Heart left ventricle (tissue), 16 donors: ENCODE data around the gene CNOT1. TPM values are rescaled to one million over a fixed set of nuclear protein-coding genes. Genes with fewer than 3 reads are reported as not detected.
A peak's percentile ranks its signal among the peaks of the same experiment; 100 is the strongest.

ENCODE experiments used
- ATAC-seq, 4 donors: fragments of 200-7000 bp; cut with Tn5 transposase; one replicate each; pipeline ENCODE4 v1.9.1; 2020 to 2022; ENCODE audit warnings: moderate library complexity in 4 of 4, mild to moderate bottlenecking in 3 of 4, moderate number of reproducible peaks in 1 of 4
- DNase-seq, 5 donors: peaks; one replicate each; pipeline ENCODE4 v3.0.0-alpha.2; 2020
- H3K27ac ChIP-seq, 12 donors: fragments of 200-600 bp; sonication (generic) in 4 of 12; one replicate each; pipeline versions ENCODE4 v1.5.0 to v1.8.0; 2016 to 2022; ENCODE audit warnings: mild to moderate bottlenecking in 2 of 12
- H3K27me3 ChIP-seq, 9 donors: fragments of 200-600 bp; sonication (generic) in 2 of 9; one replicate each; pipeline versions ENCODE4 v1.5.1 to v1.8.0; 2016 to 2022; ENCODE audit warnings: mild to moderate bottlenecking in 3 of 9
- H3K36me3 ChIP-seq, 9 donors: fragments of 200-600 bp; sonication (generic) in 2 of 9; one replicate each; pipeline versions ENCODE4 v1.5.0 to v1.8.0; 2018 to 2022; ENCODE audit warnings: mild to moderate bottlenecking in 2 of 9
- H3K4me1 ChIP-seq, 12 donors: fragments of 200-600 bp; sonication (generic) in 4 of 12; one replicate each; pipeline versions ENCODE4 v1.5.0 to v1.8.0; 2016 to 2022; ENCODE audit warnings: mild to moderate bottlenecking in 3 of 12
- H3K4me3 ChIP-seq, 12 donors: fragments of 200-600 bp; sonication (generic) in 4 of 12; one replicate each; pipeline versions ENCODE4 v1.5.0 to v1.8.0; 2017 to 2022; ENCODE audit warnings: mild to moderate bottlenecking in 9 of 12, moderate library complexity in 4 of 12
- H3K9me3 ChIP-seq, 12 donors: fragments of 200-600 bp; sonication (generic) in 4 of 12; one replicate each; pipeline versions ENCODE4 v1.5.0 to v1.8.0; 2016 to 2022; ENCODE audit warnings: mild to moderate bottlenecking in 1 of 12
- CTCF ChIP-seq, 12 donors: fragments of 200-600 bp; sonication (generic) in 4 of 12; IDR thresholded peaks; one replicate each; pipeline versions ENCODE4 v1.5.0 to v1.8.0; 2018 to 2022; ENCODE audit warnings: antibody characterized with exemption in 12 of 12, mild to moderate bottlenecking in 5 of 12
- POLR2A ChIP-seq, 2 donors: fragments of 450-650 bp; IDR thresholded peaks; one replicate each; pipeline ENCODE4 v1.6.1; 2017; ENCODE audit warnings: antibody characterized with exemption in 2 of 2, mild to moderate bottlenecking in 2 of 2, moderate library complexity in 2 of 2
- WGBS, 4 donors: extraction: QIAGEN DNeasy Blood & Tissue Kit in 2 of 4; methylation state at CpG; one replicate each; pipeline versions ENCODE4 v1.1.5 to v1.1.7; 2013 to 2018; 5-methylcytosine and 5-hydroxymethylcytosine counted together
- intact Hi-C, 10 donors: fragments of 100-400 bp; cut with DNase I; formaldehyde crosslinking; loops; one replicate each; pipeline versions ENCODE4 v1.11.1 to v1.14.2; 2022
- polyA plus RNA-seq, 2 donors: library from polyadenylated mRNA; stranded (reverse); fragments of 200-250 nt; gene quantifications; one replicate each; pipeline ENCODE4 v1.2.3, GENCODE V29; 2013
- total RNA-seq, 9 donors: library from RNA; depleted of rRNA in 2 of 9; stranded (reverse); fragments of >200 nt in 2 of 9; fragmentation: NEBNext Ultra II Directional in 3 of 9; extraction: Animal tissue kit (Norgen Biotek cat#: 25700) in 3 of 9; gene quantifications; one replicate each; pipeline versions ENCODE4 v1.1.0 to v1.2.4, GENCODE V29; 2016 to 2023
- donor health status: ischemic (EF 13 %, LVEDD 7.1; RV severe dilation, severe dysfunction).
- donor health status: healthy with polysubstance abuse.
- donor health status: DM: no; HTN: yes; CAD: no.
- donor health status: DM: no; HTN: no; CAD: no.
- donor health status: ischemic (EF 25% LVEDD 6.9; RV normal size, moderate dysfunction).
- donor health status: ischemic (EF 25% LVEDD 5.7; RV mildly dilated, moderate dysfunction).
- donor health status: healthy.
- donor health status: DM: yes; HTN: yes; CAD: no.
- donor health status: ischemic (EF 35%, LVEDD 5.7; RV mildly dilated, moderate dysfunction).
- donor health status: nonischemic (EF 11% LVEDD 7.7; RV severe dilation, severe dysfunction).
- donor health status: DM: yes; HTN: yes; CAD: no.
- donor health status: PGD.
- donor health status: ischemic (EF 29% LVEDD 5.4; RV normal size, mild dysfunction).
- donor health status: nonischemic (EF 23%, LVEDD 6.1; RV moderate dilation, normal function).

CNOT1 gene
- total and polyA plus RNA-seq, 11 donors = 21.2 to 110 (median 81.1) TPM

- Histone ChIP-seq H3K27me3 (no peaks in the 10 kb centered on the region), H3K27ac (no peak overlapping the region), H3K4me3 (no peak overlapping the region), H3K4me1 (peaks cover 0 to 17% (median 9%) of the 10 kb centered on the region in 12 donors), H3K36me3 (peaks cover 4 to 84% (median 81%) of the 10 kb centered on the region in 9 donors), H3K9me3 (no peaks in the 10 kb centered on the region)
- DNase-seq (no peak), ATAC-seq (no peak)
- intact Hi-C loops = loop anchor here in 8 of 10 donors (5.0 to 10.0 kb wide), 8 partner anchors 53 to 235 kb away; partner anchors contain the start of gene CNOT1 (in 4 of the 8)
- TF ChIP-seq POLR2A (IDR thresholded peaks at IDR 0.05) (no peak), CTCF (IDR thresholded peaks at IDR 0.05) (no peak)
Measured at GRCh38 chr16:58519707-58520106, 109.9 kb downstream of the CNOT1 start.

GRCh38 chr16:58518980-58519368 is 110.7 kb downstream of the CNOT1 start:
- Histone ChIP-seq H3K9me3 (no peaks in the 10 kb centered on the region), H3K4me3 (no peak overlapping the region), H3K36me3 (peaks cover 4 to 77% (median 74%) of the 10 kb centered on the region in 9 donors), H3K27ac (no peak overlapping the region), H3K4me1 (peaks cover 0 to 21% (median 15%) of the 10 kb centered on the region in 12 donors), H3K27me3 (no peaks in the 10 kb centered on the region)
- ATAC-seq (no peak), DNase-seq (no peak)
- 77 to 96% (median 84%) methylated on average over 1 of the region's 1 CpG for WGBS, 4 donors
- intact Hi-C loops = loop anchor here in 7 of 10 donors (5.0 to 10.0 kb wide), 6 partner anchors 106 to 236 kb away; partner anchors contain the start of gene CNOT1 (in 4 of the 7)
- TF ChIP-seq POLR2A (IDR thresholded peaks at IDR 0.05) (no peak), CTCF (IDR thresholded peaks at IDR 0.05) (no peak)

- H3K36me3 ChIP-seq = peaks cover 4 to 74% (median 67%) of the 10 kb centered on the region in 9 donors
- H3K27me3 ChIP-seq = no peaks in the 10 kb centered on the region
- ATAC-seq = no peak
- H3K4me1 ChIP-seq = peaks cover 0 to 21% (median 15%) of the 10 kb centered on the region in 12 donors
- WGBS, 4 donors = 67 to 73% (median 71%) methylated on average over 8 of the region's 8 CpGs
- TF ChIP-seq POLR2A (IDR thresholded peaks at IDR 0.05) (no peak), CTCF (IDR thresholded peaks at IDR 0.05) (no peak)
- H3K27ac ChIP-seq = no peak overlapping the region
- no peaks in the 10 kb centered on the region for H3K9me3 ChIP-seq
- no peak for DNase-seq
- intact Hi-C loops = loop anchor here in 7 of 10 donors (5.0 to 10.0 kb wide), 6 partner anchors 106 to 236 kb away; partner anchors contain the start of gene CNOT1 (in 4 of the 7)
- H3K4me3 ChIP-seq = no peak overlapping the region
Measured at GRCh38 chr16:58518083-58518979, 111.3 kb downstream of the CNOT1 start.

- Histone ChIP-seq H3K4me3 (peak overlapping the region in 1 of 12 donors; percentile 89), H3K9me3 (no peaks in the 10 kb centered on the region), H3K27ac (peak overlapping the region in 1 of 12 donors; percentile 46), H3K4me1 (peaks cover 0 to 21% (median 15%) of the 10 kb centered on the region in 12 donors), H3K27me3 (no peaks in the 10 kb centered on the region), H3K36me3 (peaks cover 4 to 63% (median 51%) of the 10 kb centered on the region in 9 donors)
- 87 to 92% (median 90%) methylated on average over 4 of the region's 4 CpGs for WGBS, 4 donors
- intact Hi-C loops = loop anchor here in 8 of 10 donors (2.0 to 10.0 kb wide), 7 partner anchors 108 to 238 kb away; partner anchors contain the start of gene CNOT1 (in 5 of the 8)
- no peak for DNase-seq
- ATAC-seq = no peak
- TF ChIP-seq POLR2A (IDR thresholded peaks at IDR 0.05) (no peak), CTCF (IDR thresholded peaks at IDR 0.05) (no peak)
Measured at GRCh38 chr16:58516768-58517107, 112.9 kb downstream of the CNOT1 start.
